Keratinocyte (primary cell): Measurements from ENCODE around the gene RGPD8. TPM values are rescaled to one million over a fixed set of nuclear protein-coding genes. Genes with fewer than 3 reads are reported as not detected.

ENCODE experiments used
- DNase-seq: peaks from one replicate; pipeline ENCODE4 v3.0.0-alpha.2; 2011; ENCODE audit warnings: low read depth, missing footprints, low spot score
- FAIRE-seq: peaks from 2 replicates; lab custom pipeline; 2011; peaks lifted over from hg19 to GRCh38; lab: Jason Lieb, UNC
- H2AFZ ChIP-seq: 2 replicates; pipeline ENCODE4 v1.6.0; 2012; ENCODE audit warnings: low read length, control low read depth, inconsistent platforms; ENCODE audit not compliant: control insufficient read depth
- H3K27ac ChIP-seq: 2 replicates; pipeline ENCODE4 v1.5.1; 2011; ENCODE audit warnings: low read length; ENCODE audit not compliant: control insufficient read depth, insufficient read depth
- H3K27me3 ChIP-seq: 3 replicates; pipeline ENCODE4 v1.6.0; 2011; ENCODE audit warnings: low read length; ENCODE audit not compliant: control insufficient read depth, insufficient read depth; ENCODE audit errors: extremely low read depth
- H3K36me3 ChIP-seq, 2 experiments: 2 replicates in 1 of 2; 3 replicates in 1 of 2; pipeline ENCODE4 v1.5.1; 2011; ENCODE audit warnings: low read length in 2 of 2, mild to moderate bottlenecking in 1 of 2; ENCODE audit not compliant: control insufficient read depth in 2 of 2, insufficient read depth in 2 of 2; ENCODE audit errors: extremely low read depth in 1 of 2
- H3K4me1 ChIP-seq: 3 replicates; pipeline ENCODE4 v1.5.1; 2011; ENCODE audit warnings: low read length; ENCODE audit not compliant: control insufficient read depth, insufficient read depth; ENCODE audit errors: extremely low read depth
- H3K4me2 ChIP-seq: 3 replicates; pipeline ENCODE4 v1.6.0; 2011; ENCODE audit warnings: low read depth, low read length; ENCODE audit not compliant: control insufficient read depth, insufficient read depth; ENCODE audit errors: extremely low read depth
- H3K4me3 ChIP-seq, 3 experiments: fragments of 200-600 bp in 1 of 3; sonication (generic) in 1 of 3; 2 replicates in 2 of 3; 3 replicates in 1 of 3; pipeline ENCODE4 v1.5.1; 2011 to 2016; ENCODE audit warnings: low read length in 3 of 3, mild to moderate bottlenecking in 3 of 3, control low read depth in 2 of 3, inconsistent platforms in 1 of 3, low read depth in 1 of 3, mixed read lengths in 1 of 3, mixed run types in 1 of 3, moderate library complexity in 1 of 3; ENCODE audit not compliant: control insufficient read depth in 2 of 3, insufficient read depth in 2 of 3; ENCODE audit errors: extremely low read depth in 1 of 3
- H3K79me2 ChIP-seq: 2 replicates; pipeline ENCODE4 v1.6.0; 2012; ENCODE audit warnings: low read length; ENCODE audit not compliant: control insufficient read depth, insufficient read depth
- H3K9ac ChIP-seq: 3 replicates; pipeline ENCODE4 v1.6.0; 2011; ENCODE audit warnings: low read length; ENCODE audit not compliant: control insufficient read depth, insufficient read depth; ENCODE audit errors: extremely low read depth
- H3K9me1 ChIP-seq: 3 replicates; pipeline ENCODE4 v1.6.0; 2011; ENCODE audit warnings: low read length; ENCODE audit not compliant: control insufficient read depth, insufficient read depth; ENCODE audit errors: extremely low read depth
- H3K9me3 ChIP-seq: 2 replicates; pipeline ENCODE4 v1.5.1; 2012; ENCODE audit warnings: low read depth, low read length; ENCODE audit not compliant: control insufficient read depth
- H4K20me1 ChIP-seq: 3 replicates; pipeline ENCODE4 v1.6.0; 2011; ENCODE audit warnings: low read length; ENCODE audit not compliant: control insufficient read depth, insufficient read depth; ENCODE audit errors: extremely low read depth
- EZH2 ChIP-seq: IDR thresholded peaks from one replicate; pipeline ENCODE4 v1.6.1; 2012; ENCODE audit warnings: inconsistent platforms, mild to moderate bottlenecking, low read length, moderate library complexity
- dilution Hi-C: fragments of 300-500 bp; cut with MboI; formaldehyde crosslinking; loops from one replicate; pipeline ENCODE4 v1.7.0; 2020; ENCODE audit warnings: low sequenced_read_pairs; ENCODE audit not compliant: extremely low pct_ligation_motif_present
- polyA plus RNA-seq, 5 experiments: library from polyadenylated mRNA; depleted of rRNA in 3 of 5; stranded (reverse) in 3 of 5; stranded (forward) in 1 of 5; unstranded in 1 of 5; fragments of >200 nt; gene quantifications; 1 replicate in 1 of 5; 2 replicates in 3 of 5; 3 replicates in 1 of 5; pipeline versions ENCODE4 v1.2.1 to v1.2.3, GENCODE V29; 2011 to 2012; ENCODE audit warnings: missing spikeins in 2 of 5, low read depth in 1 of 5, low replicate concordance in 1 of 5
- TF ChIP-seq, protein P1 (sequence below), 3 experiments: IDR thresholded peaks in 1 of 3; conservative IDR thresholded peaks in 1 of 3; optimal IDR thresholded peaks in 1 of 3; 2 replicates in 2 of 3; 3 replicates in 1 of 3; pipeline versions ENCODE3 to v1.5.1; 2011; ENCODE audit warnings: low read length in 3 of 3, mild to moderate bottlenecking in 3 of 3, moderate library complexity in 2 of 3, control low read depth in 1 of 3, inconsistent platforms in 1 of 3; ENCODE audit not compliant: insufficient read depth in 2 of 3; ENCODE audit errors: extremely low read depth in 1 of 3

Gene RGPD8
- polyA plus RNA-seq, 1 donor (not counting 4 experiments of a cell fraction or from before 2014, with no cell fraction given), result 2.4 TPM

DNA sequence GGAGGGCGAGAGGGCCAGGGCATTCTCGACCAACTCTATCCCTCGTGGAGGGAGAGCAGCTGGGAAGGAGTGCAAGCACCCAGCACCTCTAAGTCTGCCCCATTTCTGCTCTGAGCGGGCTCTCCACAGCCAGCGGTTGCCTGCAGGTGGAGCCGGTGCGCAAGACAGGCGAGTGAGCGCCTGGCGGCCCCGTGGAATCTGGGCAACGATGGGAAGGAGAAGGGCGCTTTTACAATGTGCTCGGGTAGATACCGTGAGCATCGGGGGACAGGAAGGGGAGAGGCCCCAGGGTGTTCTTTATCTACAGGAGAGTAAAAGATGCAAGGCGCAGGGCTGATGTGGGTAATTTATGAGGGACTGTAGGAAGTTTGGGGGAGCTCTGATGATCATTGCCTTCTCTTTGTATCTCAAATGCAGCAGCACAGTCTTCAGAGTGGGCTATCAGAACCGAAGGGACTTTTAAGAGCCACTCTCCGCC, 47.6 kb upstream of the RGPD8 start:
- dilution Hi-C loops, result no loop called here
- Histone ChIP-seq H3K27me3 (no peaks in the 10 kb centered on the region), H3K9me1 (no peaks in the 10 kb centered on the region), H3K4me2 (peak overlapping the region; percentile 98), H3K4me1 (peaks cover 16% of the 10 kb centered on the region), H4K20me1 (no peaks in the 10 kb centered on the region), H3K79me2 (peaks cover 31% of the 10 kb centered on the region), H3K9me3 (no peaks in the 10 kb centered on the region), H2AFZ (peak overlapping the region; percentile 90), H3K36me3 (peaks cover 1 to 8% of the 10 kb centered on the region in 2 experiments), H3K27ac (peak overlapping the region; percentile 1), H3K9ac (peak overlapping the region; percentile 70), H3K4me3 (peak overlapping the region; percentile 46 to 78 (median 77))
- FAIRE-seq, result no peak
- no peak for DNase-seq
- TF ChIP-seq, protein P1, sequence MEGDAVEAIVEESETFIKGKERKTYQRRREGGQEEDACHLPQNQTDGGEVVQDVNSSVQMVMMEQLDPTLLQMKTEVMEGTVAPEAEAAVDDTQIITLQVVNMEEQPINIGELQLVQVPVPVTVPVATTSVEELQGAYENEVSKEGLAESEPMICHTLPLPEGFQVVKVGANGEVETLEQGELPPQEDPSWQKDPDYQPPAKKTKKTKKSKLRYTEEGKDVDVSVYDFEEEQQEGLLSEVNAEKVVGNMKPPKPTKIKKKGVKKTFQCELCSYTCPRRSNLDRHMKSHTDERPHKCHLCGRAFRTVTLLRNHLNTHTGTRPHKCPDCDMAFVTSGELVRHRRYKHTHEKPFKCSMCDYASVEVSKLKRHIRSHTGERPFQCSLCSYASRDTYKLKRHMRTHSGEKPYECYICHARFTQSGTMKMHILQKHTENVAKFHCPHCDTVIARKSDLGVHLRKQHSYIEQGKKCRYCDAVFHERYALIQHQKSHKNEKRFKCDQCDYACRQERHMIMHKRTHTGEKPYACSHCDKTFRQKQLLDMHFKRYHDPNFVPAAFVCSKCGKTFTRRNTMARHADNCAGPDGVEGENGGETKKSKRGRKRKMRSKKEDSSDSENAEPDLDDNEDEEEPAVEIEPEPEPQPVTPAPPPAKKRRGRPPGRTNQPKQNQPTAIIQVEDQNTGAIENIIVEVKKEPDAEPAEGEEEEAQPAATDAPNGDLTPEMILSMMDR (optimal IDR thresholded peaks at IDR 0.05 in 1 of 3, IDR thresholded peaks at IDR 0.05 in 1 of 3, conservative IDR thresholded peaks at IDR 0.05 in 1 of 3; ENCODE audit: extremely low read depth in 1 of 3, insufficient read depth in 2 of 3, low read length in 3 of 3), result peak; percentile 83 to 94 (median 89)
- TF ChIP-seq EZH2, result no peak

DNA sequence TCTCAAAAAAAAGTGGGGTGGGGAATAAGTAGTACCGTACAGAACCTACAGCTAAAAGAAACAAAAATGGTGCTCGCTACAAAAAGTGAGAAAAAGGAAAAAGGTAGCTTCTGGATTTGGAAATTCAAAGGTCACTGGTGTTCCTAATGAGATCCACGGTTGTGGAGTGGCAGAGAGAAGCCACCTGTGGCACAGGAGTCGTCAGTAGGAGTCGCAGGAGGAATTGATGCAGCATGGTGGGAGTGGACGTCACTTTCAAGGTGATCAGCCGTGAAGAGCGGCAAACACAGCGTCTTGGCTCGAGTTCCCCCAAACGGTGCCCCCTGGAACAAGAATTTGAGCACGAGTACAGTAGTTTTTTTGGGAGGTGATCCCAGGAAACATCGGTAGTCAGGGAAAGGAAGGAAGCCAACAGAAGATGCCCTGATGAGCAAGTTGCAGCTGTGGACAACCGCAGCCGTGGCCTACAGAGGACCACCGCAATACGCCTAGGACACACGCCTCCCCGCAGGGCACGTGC, 47.1 kb upstream of the RGPD8 start:
- peak overlapping the region in 2 of 3 experiments; percentile 17 to 77 for H3K4me3 ChIP-seq
- H3K4me1 ChIP-seq, result peaks cover 16% of the 10 kb centered on the region
- no peak for DNase-seq
- no peak overlapping the region for H3K27ac ChIP-seq
- H3K36me3 ChIP-seq, result peaks cover under 1 to 3% of the 10 kb centered on the region in 2 experiments
- no peaks in the 10 kb centered on the region for H3K9me1 ChIP-seq
- no peak overlapping the region for H3K9ac ChIP-seq
- no peaks in the 10 kb centered on the region for H4K20me1 ChIP-seq
- no peaks in the 10 kb centered on the region for H3K9me3 ChIP-seq
- H2AFZ ChIP-seq, result peak overlapping the region; percentile 90
- dilution Hi-C loops, result no loop called here
- peak overlapping the region; percentile 98 for H3K4me2 ChIP-seq
- peaks cover 26% of the 10 kb centered on the region for H3K79me2 ChIP-seq
- TF ChIP-seq, protein P1 (optimal IDR thresholded peaks at IDR 0.05 in 1 of 3, IDR thresholded peaks at IDR 0.05 in 1 of 3, conservative IDR thresholded peaks at IDR 0.05 in 1 of 3; ENCODE audit: extremely low read depth in 1 of 3, insufficient read depth in 2 of 3, low read length in 3 of 3), result peak in 1 of 3 experiments; percentile 46
- TF ChIP-seq EZH2, result no peak
- FAIRE-seq, result no peak
- H3K27me3 ChIP-seq, result no peaks in the 10 kb centered on the region
